CD4-positive, alpha-beta T cell treated with Interleukin-15 for 4 hours (primary cell): ENCODE results near the gene SKOR1.

Source experiments
- DNase-seq: peaks from one replicate; pipeline ENCODE4 v3.0.0-alpha.2; 2020; ENCODE audit warnings: low spot score

Gene SKOR1

GRCh38 chr15:67853454-67853853, 28.1 kb downstream of the SKOR1 start:
- DNase-seq = no peak

DNA sequence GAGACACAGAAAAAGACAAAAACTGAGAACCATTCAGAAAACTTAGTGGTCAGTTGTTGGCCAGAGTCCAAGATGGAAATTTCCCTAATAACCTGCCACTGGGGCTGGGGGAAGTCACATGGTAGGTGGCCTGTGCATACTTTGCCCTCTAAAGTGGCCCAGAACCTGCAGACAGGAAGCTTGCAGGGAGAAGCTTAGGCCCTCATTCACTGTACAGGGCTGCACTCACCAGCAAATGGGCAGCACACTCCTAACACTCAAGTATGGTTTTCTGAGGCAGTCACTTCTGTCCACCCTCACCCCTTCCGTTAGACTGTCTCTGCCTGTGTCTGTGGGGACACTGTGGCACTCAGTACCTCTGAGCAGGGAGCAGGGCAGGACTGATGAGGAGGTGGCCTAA, 29.0 kb downstream of the SKOR1 start:
- no peak for DNase-seq

GRCh38 chr15:67855842-67856241, 30.5 kb downstream of the SKOR1 start:
- no peak for DNase-seq

- no peak for DNase-seq
These were observed 31.9 kb downstream of the SKOR1 start for GRCh38 chr15:67857220-67857619.

GRCh38 chr15:67859331-67859946, 34.1 kb downstream of the SKOR1 start:
- no peak for DNase-seq

DNA sequence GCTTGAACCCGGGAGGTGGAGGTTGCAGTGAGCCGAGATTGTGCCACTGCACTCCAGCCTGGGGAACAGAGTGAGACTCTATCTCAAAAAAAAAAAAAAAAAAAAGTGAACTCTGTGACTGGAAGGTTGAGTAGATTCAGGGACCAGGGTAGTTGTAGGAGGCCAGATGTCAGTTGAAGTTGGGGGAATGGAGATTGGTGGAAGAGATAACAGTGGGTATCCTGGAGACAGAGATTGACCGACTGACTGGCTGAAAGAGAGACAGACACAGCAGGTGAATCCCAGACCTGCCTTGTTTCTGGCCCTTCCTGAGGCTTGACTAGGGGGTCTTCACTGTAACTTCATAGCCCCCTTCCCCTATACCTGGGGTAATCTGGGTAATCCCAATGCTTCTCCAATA, 36.7 kb downstream of the SKOR1 start:
- no peak for DNase-seq

DNA sequence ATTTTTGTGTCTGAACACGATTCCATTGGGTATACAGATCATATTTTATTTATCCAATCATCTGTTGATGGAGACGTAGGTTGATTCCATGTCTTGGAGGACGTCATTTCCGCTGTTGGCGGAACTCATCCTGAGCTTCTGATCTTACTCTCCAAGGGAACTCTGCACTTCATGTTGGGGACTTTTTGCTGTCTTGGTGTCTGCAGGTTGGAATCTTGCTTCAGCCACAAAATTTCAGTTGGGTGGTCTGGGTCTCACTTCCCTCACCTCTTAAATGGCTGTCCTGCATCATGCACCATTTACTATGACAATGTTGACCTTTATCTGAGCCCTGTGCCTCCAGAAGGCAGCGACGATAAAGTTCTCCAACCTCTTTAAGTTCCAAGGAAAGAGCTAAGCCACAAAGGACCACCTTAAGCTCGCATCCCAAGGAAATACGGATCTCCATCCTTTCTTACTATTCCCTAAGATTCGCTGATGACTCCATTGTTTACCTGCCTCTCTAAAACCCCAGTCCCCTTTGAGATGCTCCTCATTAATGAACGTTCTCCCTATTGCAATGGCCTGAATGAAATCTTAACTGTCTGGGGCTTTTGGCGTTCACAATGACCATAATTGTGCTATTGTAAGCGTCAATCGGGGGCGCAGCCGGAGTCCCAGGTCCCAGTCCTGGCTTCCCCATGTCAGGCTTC, 37.6 kb downstream of the SKOR1 start:
- DNase-seq = no peak

DNA sequence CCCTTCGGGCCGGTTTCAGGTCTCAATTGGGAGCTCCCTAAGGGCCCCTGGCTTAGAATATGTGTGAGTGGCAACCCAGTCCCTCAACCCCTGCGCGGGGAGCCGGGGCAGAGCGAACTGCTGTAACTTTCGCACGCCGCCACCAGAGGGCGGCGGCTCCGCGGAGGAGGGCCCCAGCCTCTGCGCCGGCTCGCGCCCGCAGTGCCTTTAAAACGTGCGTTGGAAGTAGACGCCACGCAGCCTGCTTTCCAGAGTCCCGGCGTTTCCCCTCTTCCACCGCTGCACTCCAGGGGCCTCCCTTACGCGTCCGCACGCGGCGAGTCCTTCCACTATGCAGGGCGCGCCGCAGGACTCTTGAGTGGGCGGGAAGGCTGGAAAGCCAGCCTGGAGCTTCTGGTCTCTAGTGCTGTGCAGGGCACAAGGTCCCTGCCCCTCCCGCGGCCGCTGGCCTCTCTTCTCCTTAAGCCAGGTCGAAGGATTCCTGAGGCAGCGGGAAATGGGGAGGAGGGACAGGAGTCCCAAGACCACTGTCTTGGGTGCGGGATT, 38.2 kb downstream of the SKOR1 start:
- peak; percentile 62 for DNase-seq

- DNase-seq = no peak
These were observed 40.0 kb downstream of the SKOR1 start for GRCh38 chr15:67865331-67865730.

DNA sequence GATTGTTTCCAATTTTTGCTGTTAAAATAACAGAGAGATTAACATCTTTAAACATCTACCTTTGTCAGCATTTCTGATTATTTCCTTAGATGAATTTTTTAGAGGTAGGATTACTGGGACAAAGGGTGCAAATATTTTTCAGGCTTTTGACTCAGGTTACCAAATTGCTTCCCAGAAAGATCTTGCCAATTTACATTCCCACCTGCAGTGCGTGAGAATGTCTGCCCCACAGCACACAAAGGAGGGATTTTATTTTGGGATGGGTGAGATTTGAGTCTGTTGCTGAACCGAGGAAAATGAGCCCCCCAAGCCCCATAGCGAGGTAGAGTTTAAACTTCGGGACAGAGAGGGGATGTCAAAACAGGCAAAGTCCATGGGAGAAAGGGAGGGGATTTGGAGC, 40.5 kb downstream of the SKOR1 start:
- no peak for DNase-seq

GRCh38 chr15:67869701-67870100, 44.4 kb downstream of the SKOR1 start:
- no peak for DNase-seq

DNA sequence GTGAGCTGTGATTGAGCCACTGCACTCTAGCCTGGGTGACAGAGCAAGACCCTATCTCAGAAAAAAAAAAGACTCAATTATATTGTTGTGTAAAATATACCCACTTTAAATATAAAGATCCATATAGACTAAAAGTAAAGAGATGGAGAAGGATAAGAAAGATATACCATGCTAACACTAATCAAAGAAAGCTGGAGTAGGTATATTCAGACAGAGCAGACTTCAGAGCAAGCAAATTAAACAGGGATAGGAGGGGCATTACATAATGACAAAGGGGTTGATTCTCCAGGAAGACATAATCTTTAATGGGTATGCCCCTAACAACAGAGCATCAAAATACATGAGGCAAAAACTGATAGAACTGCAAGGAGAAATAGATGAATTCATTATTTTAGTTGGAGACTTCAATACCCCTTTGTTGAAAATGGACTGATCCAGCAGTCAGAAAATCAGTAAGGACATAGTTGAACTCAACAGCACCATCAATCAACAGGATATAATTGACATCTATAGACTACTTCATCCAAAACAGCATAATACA, 45.6 kb downstream of the SKOR1 start:
- DNase-seq = no peak

DNA sequence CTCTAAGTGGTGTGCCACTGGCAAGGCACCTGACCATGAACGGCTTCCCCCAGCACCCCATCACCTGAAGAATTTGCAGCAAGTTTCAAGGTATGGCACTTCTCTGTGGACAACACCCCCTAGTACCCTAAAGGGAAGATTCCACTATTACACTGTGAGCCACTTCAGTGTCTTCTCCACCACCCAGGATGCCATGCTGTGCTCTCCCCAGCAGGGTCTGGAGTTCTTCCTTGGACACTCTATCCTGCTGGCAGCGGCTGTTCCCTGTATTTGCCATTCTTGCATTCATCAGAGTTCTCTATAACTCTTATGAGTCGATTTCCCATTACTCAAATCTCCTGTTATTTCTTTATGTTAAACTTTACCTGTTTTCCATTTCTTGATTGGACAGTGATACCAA, 48.5 kb downstream of the SKOR1 start:
- DNase-seq = no peak

DNA sequence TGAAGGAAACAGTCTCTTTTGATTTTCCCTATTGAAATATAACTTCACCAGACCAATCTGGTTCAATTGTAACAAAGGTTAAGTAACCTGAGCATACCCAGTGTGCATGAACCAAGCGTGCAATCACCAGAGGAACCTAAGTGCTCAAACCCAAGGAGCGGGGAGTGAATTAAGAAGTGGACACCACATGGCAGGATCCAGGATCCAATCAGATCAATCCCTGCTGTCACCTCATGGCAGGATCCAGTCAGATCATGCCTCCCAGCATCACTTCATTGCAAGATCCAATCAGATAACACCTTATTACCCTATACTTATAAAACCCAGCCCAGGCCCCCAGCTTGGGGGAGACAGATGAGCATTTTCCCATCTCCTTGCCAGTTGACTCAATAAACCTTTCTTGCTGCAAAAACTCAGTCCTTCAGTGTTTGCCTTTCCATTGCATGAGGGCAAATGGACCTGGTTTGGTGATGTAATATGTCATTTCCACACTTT, 53.5 kb downstream of the SKOR1 start:
- DNase-seq = no peak

- no peak for DNase-seq
These were observed 54.3 kb downstream of the SKOR1 start for GRCh38 chr15:67879440-67880129.

DNA sequence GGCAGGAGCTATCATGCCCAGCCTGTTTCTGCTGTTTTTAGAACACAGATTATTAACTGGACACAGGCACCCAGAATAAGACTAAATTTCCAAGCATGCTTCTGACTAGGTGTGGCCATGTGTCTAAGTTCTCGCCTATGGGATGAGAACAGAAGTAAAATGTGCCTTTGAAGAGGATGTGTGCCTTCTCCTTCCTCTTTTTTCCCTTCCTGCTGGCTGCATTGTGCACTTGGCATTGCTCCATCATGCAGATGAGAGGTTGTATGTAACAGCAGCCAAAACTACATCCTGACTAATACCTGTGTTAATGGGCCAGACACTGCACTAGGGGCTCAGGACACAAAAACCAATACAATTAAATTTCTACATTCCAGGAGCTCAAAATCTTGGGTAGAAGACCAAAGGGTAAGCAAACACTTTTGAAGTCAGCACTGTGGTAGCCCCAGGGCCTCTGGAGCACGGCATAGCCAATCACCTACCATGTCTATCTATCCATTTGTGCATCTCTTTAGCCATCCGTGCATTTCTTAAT, 55.4 kb downstream of the SKOR1 start:
- DNase-seq = no peak

DNA sequence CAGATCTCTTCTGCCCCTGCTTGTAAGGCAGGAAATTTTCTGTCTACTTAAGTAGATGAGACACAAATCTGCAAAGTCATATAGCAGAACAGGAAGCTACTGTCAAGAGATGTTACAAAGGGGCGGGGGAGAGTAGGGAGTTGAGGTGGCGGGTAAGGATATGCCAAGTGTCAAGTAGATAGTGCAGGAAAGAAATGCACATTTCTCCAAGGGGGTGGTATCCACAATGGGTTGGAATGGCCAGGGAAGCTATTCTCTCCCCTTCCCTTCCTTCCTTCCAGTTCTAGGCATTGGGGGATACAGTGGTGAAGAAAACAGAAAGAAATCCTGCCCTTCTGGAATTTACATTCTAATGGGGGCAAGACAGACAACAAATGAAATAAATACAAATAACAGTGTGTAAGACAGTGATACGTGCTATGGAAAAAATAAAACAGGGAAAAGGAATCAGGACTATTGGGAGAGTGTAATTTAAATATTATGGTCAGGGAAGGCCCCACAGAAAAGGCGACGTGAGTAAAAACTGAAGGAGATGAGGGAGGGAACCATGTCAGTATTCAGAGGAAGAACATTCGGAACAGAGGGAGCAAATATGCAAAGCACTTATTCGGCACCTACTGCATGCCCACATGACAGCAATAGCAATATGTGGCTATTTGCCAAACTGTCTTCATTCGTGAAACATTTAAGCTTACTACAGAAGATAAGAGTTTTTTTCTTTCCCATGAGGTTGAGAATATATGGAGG, 57.4 kb downstream of the SKOR1 start:
- no peak for DNase-seq

GRCh38 chr15:67883234-67883773, 58.0 kb downstream of the SKOR1 start:
- DNase-seq = no peak

DNA sequence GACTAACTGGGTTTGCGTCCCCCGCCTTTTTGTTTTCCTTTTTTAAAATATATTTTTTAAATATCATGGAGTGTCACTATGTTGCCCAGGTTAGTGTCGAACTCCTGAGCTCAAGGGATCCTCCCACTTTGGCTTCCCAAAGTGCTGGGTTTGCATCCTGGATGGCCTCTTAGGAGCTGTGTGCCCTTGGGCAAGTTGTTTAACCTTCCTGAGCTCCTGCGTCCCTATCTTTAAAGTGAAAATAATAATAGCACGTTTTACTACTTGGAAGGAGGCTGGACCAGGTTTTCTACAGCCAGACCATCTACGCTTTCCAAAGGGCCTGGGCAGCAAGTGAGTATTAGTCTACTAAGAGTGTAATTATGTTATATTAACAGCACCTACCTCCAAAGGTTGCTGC, 58.7 kb downstream of the SKOR1 start:
- DNase-seq = no peak
